Measurements from ENCODE around the gene KIF25. TPM values are rescaled to one million over a fixed set of nuclear protein-coding genes. Genes with fewer than 3 reads are reported as not detected.

Gene KIF25
- total RNA-seq, 1 experiment from 2014 or later = 0.28 TPM

DNA sequence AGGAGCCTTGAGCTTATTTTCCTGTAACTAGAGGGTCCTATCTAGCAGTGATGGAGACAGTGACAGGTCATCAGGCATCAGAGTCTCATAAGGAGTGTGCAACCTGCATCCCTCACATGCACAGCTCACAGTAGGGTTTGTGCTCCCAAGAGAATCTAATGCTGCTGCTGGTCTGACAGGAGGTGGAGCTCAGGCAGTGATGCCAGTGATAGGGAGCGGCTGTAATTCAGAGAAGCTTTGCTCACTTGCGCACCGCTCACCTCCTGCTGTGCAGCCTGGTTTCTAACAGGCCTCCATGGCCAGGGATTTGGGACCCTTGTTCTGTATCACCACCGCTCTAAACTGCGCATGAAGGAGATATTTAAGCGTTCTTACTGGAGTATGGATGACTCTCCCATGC, 5.3 kb downstream of the KIF25 start (continued):
- TF ChIP-seq AR (CRISPR knock-in tag; IDR thresholded peaks at IDR 0.05) = no peak
- TF ChIP-seq ESRRA (CRISPR knock-in tag; IDR thresholded peaks at IDR 0.05; ENCODE audit: borderline replicate concordance) = no peak

- peaks cover 36% of the 10 kb centered on the region for H3K9me3 Mint-ChIP-seq
- no peak for TF ChIP-seq ZBTB21 (CRISPR knock-in tag; IDR thresholded peaks at IDR 0.05; ENCODE audit: borderline replicate concordance)
- TF ChIP-seq, protein P1, sequence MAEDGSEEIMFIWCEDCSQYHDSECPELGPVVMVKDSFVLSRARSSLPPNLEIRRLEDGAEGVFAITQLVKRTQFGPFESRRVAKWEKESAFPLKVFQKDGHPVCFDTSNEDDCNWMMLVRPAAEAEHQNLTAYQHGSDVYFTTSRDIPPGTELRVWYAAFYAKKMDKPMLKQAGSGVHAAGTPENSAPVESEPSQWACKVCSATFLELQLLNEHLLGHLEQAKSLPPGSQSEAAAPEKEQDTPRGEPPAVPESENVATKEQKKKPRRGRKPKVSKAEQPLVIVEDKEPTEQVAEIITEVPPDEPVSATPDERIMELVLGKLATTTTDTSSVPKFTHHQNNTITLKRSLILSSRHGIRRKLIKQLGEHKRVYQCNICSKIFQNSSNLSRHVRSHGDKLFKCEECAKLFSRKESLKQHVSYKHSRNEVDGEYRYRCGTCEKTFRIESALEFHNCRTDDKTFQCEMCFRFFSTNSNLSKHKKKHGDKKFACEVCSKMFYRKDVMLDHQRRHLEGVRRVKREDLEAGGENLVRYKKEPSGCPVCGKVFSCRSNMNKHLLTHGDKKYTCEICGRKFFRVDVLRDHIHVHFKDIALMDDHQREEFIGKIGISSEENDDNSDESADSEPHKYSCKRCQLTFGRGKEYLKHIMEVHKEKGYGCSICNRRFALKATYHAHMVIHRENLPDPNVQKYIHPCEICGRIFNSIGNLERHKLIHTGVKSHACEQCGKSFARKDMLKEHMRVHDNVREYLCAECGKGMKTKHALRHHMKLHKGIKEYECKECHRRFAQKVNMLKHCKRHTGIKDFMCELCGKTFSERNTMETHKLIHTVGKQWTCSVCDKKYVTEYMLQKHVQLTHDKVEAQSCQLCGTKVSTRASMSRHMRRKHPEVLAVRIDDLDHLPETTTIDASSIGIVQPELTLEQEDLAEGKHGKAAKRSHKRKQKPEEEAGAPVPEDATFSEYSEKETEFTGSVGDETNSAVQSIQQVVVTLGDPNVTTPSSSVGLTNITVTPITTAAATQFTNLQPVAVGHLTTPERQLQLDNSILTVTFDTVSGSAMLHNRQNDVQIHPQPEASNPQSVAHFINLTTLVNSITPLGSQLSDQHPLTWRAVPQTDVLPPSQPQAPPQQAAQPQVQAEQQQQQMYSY (CRISPR knock-in tag; IDR thresholded peaks at IDR 0.05) = no peak
- no peak for TF ChIP-seq ZBTB43 (CRISPR knock-in tag; IDR thresholded peaks at IDR 0.05)
- TF ChIP-seq SMAD4 (CRISPR knock-in tag; IDR thresholded peaks at IDR 0.05) = no peak
- no peak for TF ChIP-seq SMAD3 (CRISPR knock-in tag; IDR thresholded peaks at IDR 0.05; ENCODE audit: borderline replicate concordance)
- TF ChIP-seq EMX1 (CRISPR knock-in tag; IDR thresholded peaks at IDR 0.05) = no peak
- no peak for TF ChIP-seq AFF4 (CRISPR knock-in tag; IDR thresholded peaks at IDR 0.05; ENCODE audit: borderline replicate concordance)
- no peak for TF ChIP-seq PRRX2 (CRISPR knock-in tag; IDR thresholded peaks at IDR 0.05)
- no peaks in the 10 kb centered on the region for H3K27me3 Mint-ChIP-seq (ENCODE audit: low read depth)
- POLR2A ChIA-PET = no interaction called here
- no peak for DNase-seq (ENCODE audit: low spot score)
- peaks cover 6% of the 10 kb centered on the region for H3K4me1 Mint-ChIP-seq
- H3K36me3 Mint-ChIP-seq = peaks cover 9% of the 10 kb centered on the region; the same call in 1 of the 2 replicates
- no peak for ATAC-seq
- H3K27ac Mint-ChIP-seq = no peak overlapping the region
- no peak overlapping the region for H3K4me3 Mint-ChIP-seq
- CTCF ChIA-PET = interaction anchor here (1.3 kb wide), 1 partner anchor 37 kb away, joined by 3 read pairs; no protein-coding TSS in a partner anchor
Observed at GRCh38 chr6:168004023-168004422, 6.6 kb downstream of the KIF25 start.

DNA sequence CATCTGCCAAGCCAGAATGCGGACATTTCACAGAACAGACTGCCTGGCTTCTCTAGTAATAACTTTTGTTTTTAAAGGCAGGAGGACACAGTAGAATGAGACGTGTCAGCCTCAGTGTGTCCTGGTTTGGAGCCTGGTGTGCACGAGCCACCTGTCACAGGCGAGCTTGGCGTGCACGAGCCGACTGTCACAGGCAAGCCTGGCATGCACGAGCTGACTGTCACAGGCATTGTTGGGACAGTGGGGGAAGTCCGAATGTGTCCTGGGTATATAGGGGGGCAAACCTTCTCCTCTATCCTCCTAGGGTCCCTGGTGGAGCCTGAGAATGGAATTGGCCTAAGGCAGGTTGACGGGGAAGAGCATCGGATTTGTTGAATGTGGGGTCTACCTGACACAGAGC, 7.5 kb downstream of the KIF25 start:
- H3K27me3 Mint-ChIP-seq (ENCODE audit: low read depth) = no peaks in the 10 kb centered on the region
- peaks cover 6% of the 10 kb centered on the region for H3K4me1 Mint-ChIP-seq
- H3K36me3 Mint-ChIP-seq = peaks cover 9% of the 10 kb centered on the region; the same call in 1 of the 2 replicates
- POLR2A ChIA-PET = no interaction called here
- CTCF ChIA-PET = no interaction called here
- ATAC-seq = no peak
- peaks cover 45% of the 10 kb centered on the region for H3K9me3 Mint-ChIP-seq
- DNase-seq (ENCODE audit: low spot score) = no peak
- no peak overlapping the region for H3K4me3 Mint-ChIP-seq
- no peak overlapping the region; the same call in 1 of the 2 replicates for H3K27ac Mint-ChIP-seq
- TF ChIP-seq EMX1 (CRISPR knock-in tag; IDR thresholded peaks at IDR 0.05) (no peak), JAZF1 (CRISPR knock-in tag; IDR thresholded peaks at IDR 0.05) (no peak), ELF4 (CRISPR knock-in tag; IDR thresholded peaks at IDR 0.05; ENCODE audit: low read depth) (no peak), NFATC4 (CRISPR knock-in tag; IDR thresholded peaks at IDR 0.05) (no peak), CREM (CRISPR knock-in tag; IDR thresholded peaks at IDR 0.05) (no peak)

Data from WTC11 (cell line).